SK-N-SH treated with all-trans-retinoic acid at 6 μM for 48 hours (cell line): ENCODE results near the gene SNX5.

ENCODE experiments used
- ATAC-seq: fragments of 200-7000 bp; cut with Tn5 transposase; 3 replicates; pipeline ENCODE4 v1.9.1; 2020; ENCODE audit warnings: mild to moderate bottlenecking, moderate library complexity
- ARNTL ChIP-seq: fragments of 450-650 bp; formaldehyde crosslinking; IDR thresholded peaks from 2 replicates; pipeline ENCODE4 v1.5.0; 2020; ENCODE audit warnings: low read depth, mild to moderate bottlenecking, moderate library complexity, borderline replicate concordance
- BACH2 ChIP-seq: fragments of 250-450 bp; sonication (Bioruptor Pico); IDR thresholded peaks from 2 replicates; pipeline ENCODE4 v1.9.0; 2021; ENCODE audit warnings: mild to moderate bottlenecking, borderline replicate concordance
- CSDC2 ChIP-seq: fragments of 250-450 bp; sonication (Bioruptor Pico); IDR thresholded peaks from 2 replicates; pipeline ENCODE4 v1.5.0; 2020; ENCODE audit warnings: mild to moderate bottlenecking, moderate library complexity
- ESRRG ChIP-seq: fragments of 250-450 bp; sonication (Bioruptor Pico); IDR thresholded peaks from 2 replicates; pipeline ENCODE4 v1.6.1; 2021; ENCODE audit warnings: mild to moderate bottlenecking
- GLIS3 ChIP-seq: fragments of 250-450 bp; sonication (Bioruptor Pico); IDR thresholded peaks from 2 replicates; pipeline ENCODE4 v1.5.0; 2020; ENCODE audit warnings: mild to moderate bottlenecking, moderate library complexity
- ISL1 ChIP-seq: fragments of 250-450 bp; sonication (Bioruptor Pico); IDR thresholded peaks from 2 replicates; pipeline ENCODE4 v2.1.2; 2022; ENCODE audit warnings: mild to moderate bottlenecking, moderate library complexity
- OSR1 ChIP-seq: fragments of 250-450 bp; sonication (Bioruptor Pico); IDR thresholded peaks from 2 replicates; pipeline ENCODE4 v1.8.0; 2022; ENCODE audit warnings: moderate library complexity, mild to moderate bottlenecking, inconsistent platforms
- PPARA ChIP-seq: fragments of 250-450 bp; sonication (Bioruptor Pico); IDR thresholded peaks from 2 replicates; pipeline ENCODE4 v1.5.0; 2020; ENCODE audit warnings: mild to moderate bottlenecking, borderline replicate concordance
- RARB ChIP-seq: fragments of 250-450 bp; sonication (Bioruptor Pico); IDR thresholded peaks from 2 replicates; pipeline ENCODE4 v1.8.0; 2021; ENCODE audit warnings: mild to moderate bottlenecking, moderate library complexity
- SNAI2 ChIP-seq: fragments of 250-450 bp; sonication (Bioruptor Pico); IDR thresholded peaks from 2 replicates; pipeline ENCODE4 v1.5.0; 2020; ENCODE audit warnings: mild to moderate bottlenecking, moderate library complexity
- TCF4 ChIP-seq: fragments of 250-450 bp; sonication (Bioruptor Pico); IDR thresholded peaks from 2 replicates; pipeline ENCODE4 v1.8.0; 2021; ENCODE audit warnings: mild to moderate bottlenecking, moderate library complexity, borderline replicate concordance
- TOX ChIP-seq: fragments of 250-450 bp; sonication (Bioruptor Pico); IDR thresholded peaks from 2 replicates; pipeline ENCODE4 v1.8.0; 2021; ENCODE audit warnings: mild to moderate bottlenecking, moderate library complexity, borderline replicate concordance
- ZC3H10 ChIP-seq: fragments of 250-450 bp; sonication (Bioruptor Pico); IDR thresholded peaks from 2 replicates; pipeline ENCODE4 v1.5.1; 2021; ENCODE audit warnings: mild to moderate bottlenecking, moderate library complexity
- ZFP3 ChIP-seq: fragments of 250-450 bp; sonication (Bioruptor Pico); IDR thresholded peaks from 2 replicates; pipeline ENCODE4 v1.5.0; 2020; ENCODE audit warnings: mild to moderate bottlenecking, moderate library complexity
- ZFP30 ChIP-seq: fragments of 450-650 bp; formaldehyde crosslinking; IDR thresholded peaks from 2 replicates; pipeline ENCODE4 v1.5.0; 2022; ENCODE audit warnings: mild to moderate bottlenecking, moderate library complexity
- ZNF565 ChIP-seq: fragments of 450-650 bp; formaldehyde crosslinking; conservative IDR thresholded peaks from 2 replicates; pipeline ENCODE4 v1.5.0; 2020; ENCODE audit warnings: low read depth, mild to moderate bottlenecking, moderate library complexity
- ZNF70 ChIP-seq: fragments of 450-650 bp; formaldehyde crosslinking; IDR thresholded peaks from 2 replicates; pipeline ENCODE4 v1.5.0; 2020; ENCODE audit warnings: mild to moderate bottlenecking, moderate library complexity
- ZNF8 ChIP-seq: fragments of 450-650 bp; formaldehyde crosslinking; IDR thresholded peaks from 2 replicates; pipeline ENCODE4 v1.5.0; 2020; ENCODE audit warnings: mild to moderate bottlenecking, moderate library complexity
- TF ChIP-seq, protein P1 (sequence below): fragments of 250-450 bp; sonication (Bioruptor Pico); IDR thresholded peaks from 2 replicates; pipeline ENCODE4 v1.5.1; 2020; ENCODE audit warnings: low read depth, mild to moderate bottlenecking, moderate library complexity
- TF ChIP-seq, protein P2 (sequence below): fragments of 250-450 bp; sonication (Bioruptor Pico); IDR thresholded peaks from 2 replicates; pipeline ENCODE4 v1.8.0; 2020; ENCODE audit warnings: mild to moderate bottlenecking, moderate library complexity, borderline replicate concordance
- TF ChIP-seq, protein P3 (sequence below): fragments of 250-450 bp; sonication (Bioruptor Pico); IDR thresholded peaks from 2 replicates; pipeline ENCODE4 v1.5.0; 2020; ENCODE audit warnings: mild to moderate bottlenecking, moderate library complexity
- TF ChIP-seq, protein P4 (sequence below): fragments of 250-450 bp; sonication (Bioruptor Pico); IDR thresholded peaks from 2 replicates; pipeline ENCODE4 v1.5.1; 2021; ENCODE audit warnings: mild to moderate bottlenecking, moderate library complexity

The SNX5 gene

DNA sequence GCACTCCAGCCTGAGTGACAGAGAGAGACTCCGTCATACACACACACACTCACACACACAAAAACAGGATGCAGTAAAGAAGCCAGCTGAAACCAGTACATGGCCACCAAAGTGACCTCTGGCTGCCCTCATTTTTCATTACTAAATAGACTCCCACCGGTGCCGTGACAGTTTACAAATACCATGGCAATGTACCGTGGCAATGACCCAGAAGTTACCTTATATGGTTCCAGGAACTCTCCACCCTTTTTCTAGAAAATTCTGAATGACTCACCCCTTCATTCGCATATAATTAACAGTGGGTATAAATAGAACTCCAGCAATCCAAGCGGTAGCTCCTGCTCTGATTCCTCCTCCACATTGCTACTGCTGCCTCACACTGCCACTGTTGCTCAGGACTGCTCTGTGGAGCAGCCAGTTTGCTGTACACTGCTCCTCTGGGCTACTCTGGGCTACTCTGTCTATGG, 57.7 kb downstream of the SNX5 start:
- no peak for TF ChIP-seq CSDC2 (CRISPR knock-in tag)
- TF ChIP-seq, protein P1, sequence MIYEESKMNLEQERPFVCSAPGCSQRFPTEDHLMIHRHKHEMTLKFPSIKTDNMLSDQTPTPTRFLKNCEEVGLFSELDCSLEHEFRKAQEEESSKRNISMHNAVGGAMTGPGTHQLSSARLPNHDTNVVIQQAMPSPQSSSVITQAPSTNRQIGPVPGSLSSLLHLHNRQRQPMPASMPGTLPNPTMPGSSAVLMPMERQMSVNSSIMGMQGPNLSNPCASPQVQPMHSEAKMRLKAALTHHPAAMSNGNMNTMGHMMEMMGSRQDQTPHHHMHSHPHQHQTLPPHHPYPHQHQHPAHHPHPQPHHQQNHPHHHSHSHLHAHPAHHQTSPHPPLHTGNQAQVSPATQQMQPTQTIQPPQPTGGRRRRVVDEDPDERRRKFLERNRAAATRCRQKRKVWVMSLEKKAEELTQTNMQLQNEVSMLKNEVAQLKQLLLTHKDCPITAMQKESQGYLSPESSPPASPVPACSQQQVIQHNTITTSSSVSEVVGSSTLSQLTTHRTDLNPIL = no peak
- TF ChIP-seq SNAI2 (CRISPR knock-in tag) = no peak
- TF ChIP-seq TOX (CRISPR knock-in tag) = no peak
- no peak for TF ChIP-seq ZNF565 (CRISPR knock-in tag)
- no peak for TF ChIP-seq ZNF70
- TF ChIP-seq ESRRG (CRISPR knock-in tag) = no peak
- TF ChIP-seq RARB (CRISPR knock-in tag) = no peak
- TF ChIP-seq, protein P2, sequence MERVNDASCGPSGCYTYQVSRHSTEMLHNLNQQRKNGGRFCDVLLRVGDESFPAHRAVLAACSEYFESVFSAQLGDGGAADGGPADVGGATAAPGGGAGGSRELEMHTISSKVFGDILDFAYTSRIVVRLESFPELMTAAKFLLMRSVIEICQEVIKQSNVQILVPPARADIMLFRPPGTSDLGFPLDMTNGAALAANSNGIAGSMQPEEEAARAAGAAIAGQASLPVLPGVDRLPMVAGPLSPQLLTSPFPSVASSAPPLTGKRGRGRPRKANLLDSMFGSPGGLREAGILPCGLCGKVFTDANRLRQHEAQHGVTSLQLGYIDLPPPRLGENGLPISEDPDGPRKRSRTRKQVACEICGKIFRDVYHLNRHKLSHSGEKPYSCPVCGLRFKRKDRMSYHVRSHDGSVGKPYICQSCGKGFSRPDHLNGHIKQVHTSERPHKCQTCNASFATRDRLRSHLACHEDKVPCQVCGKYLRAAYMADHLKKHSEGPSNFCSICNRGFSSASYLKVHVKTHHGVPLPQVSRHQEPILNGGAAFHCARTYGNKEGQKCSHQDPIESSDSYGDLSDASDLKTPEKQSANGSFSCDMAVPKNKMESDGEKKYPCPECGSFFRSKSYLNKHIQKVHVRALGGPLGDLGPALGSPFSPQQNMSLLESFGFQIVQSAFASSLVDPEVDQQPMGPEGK (CRISPR knock-in tag) = no peak
- TF ChIP-seq, protein P3, sequence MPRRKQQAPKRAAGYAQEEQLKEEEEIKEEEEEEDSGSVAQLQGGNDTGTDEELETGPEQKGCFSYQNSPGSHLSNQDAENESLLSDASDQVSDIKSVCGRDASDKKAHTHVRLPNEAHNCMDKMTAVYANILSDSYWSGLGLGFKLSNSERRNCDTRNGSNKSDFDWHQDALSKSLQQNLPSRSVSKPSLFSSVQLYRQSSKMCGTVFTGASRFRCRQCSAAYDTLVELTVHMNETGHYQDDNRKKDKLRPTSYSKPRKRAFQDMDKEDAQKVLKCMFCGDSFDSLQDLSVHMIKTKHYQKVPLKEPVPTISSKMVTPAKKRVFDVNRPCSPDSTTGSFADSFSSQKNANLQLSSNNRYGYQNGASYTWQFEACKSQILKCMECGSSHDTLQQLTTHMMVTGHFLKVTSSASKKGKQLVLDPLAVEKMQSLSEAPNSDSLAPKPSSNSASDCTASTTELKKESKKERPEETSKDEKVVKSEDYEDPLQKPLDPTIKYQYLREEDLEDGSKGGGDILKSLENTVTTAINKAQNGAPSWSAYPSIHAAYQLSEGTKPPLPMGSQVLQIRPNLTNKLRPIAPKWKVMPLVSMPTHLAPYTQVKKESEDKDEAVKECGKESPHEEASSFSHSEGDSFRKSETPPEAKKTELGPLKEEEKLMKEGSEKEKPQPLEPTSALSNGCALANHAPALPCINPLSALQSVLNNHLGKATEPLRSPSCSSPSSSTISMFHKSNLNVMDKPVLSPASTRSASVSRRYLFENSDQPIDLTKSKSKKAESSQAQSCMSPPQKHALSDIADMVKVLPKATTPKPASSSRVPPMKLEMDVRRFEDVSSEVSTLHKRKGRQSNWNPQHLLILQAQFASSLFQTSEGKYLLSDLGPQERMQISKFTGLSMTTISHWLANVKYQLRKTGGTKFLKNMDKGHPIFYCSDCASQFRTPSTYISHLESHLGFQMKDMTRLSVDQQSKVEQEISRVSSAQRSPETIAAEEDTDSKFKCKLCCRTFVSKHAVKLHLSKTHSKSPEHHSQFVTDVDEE (CRISPR knock-in tag) = no peak
- TF ChIP-seq ZNF8 (CRISPR knock-in tag) = no peak
- TF ChIP-seq OSR1 (CRISPR knock-in tag) = no peak
- TF ChIP-seq ISL1 (CRISPR knock-in tag) = no peak
- no peak for TF ChIP-seq PPARA (CRISPR knock-in tag)
- TF ChIP-seq GLIS3 = no peak
- TF ChIP-seq BACH2 (CRISPR knock-in tag) = no peak
- no peak for TF ChIP-seq ZFP30 (CRISPR knock-in tag)
- TF ChIP-seq ZC3H10 (CRISPR knock-in tag) = no peak
- ATAC-seq = peak; percentile 87

DNA sequence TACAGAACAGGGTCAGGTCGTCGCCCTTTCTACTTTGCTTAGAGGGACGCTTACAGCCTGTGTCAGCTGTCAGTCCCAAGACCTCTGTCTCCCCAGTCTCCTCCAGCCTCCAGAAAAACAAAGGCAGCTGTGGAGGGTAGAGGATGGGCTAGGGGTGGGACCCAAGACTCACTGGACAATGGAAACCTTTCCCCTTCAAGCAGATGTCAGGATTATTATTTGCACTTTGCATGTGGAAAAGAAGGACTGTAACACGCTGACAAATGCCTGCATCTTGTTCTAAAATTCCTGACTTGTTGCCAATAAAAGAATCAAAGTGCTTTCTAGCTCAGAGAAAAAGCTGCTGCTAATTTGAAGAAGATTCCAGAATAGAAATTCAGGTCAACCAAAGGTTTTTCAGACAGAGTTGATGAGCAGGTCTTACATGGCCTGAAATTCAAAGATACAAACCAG, 58.7 kb downstream of the SNX5 start:
- ATAC-seq = peak; percentile 31
- no peak for TF ChIP-seq ZC3H10 (CRISPR knock-in tag)

DNA sequence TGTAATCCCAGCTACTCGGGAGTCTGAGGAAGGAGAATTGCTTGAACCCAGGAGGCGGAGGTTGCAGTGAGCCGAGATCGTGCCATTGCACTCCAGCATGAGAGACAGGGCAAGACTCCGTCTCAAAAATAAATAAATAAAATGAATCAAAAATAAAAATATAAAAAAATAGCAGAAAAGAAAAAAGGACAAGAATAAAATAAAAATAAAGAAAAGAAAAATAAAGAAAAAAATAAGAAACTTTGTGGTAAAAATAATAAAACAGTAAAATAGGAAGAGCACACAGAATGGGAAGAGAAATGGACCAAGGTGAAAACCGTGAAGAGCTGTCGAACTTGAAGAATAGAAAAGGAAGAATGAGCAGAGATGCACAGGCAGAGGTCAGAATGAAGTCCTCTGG, 63.0 kb downstream of the SNX5 start:
- no peak for ATAC-seq
- TF ChIP-seq TCF4 (CRISPR knock-in tag) (no peak), BACH2 (CRISPR knock-in tag) (no peak), GLIS3 (no peak), RARB (CRISPR knock-in tag) (no peak), SNAI2 (CRISPR knock-in tag) (no peak), ZFP3 (CRISPR knock-in tag) (no peak), ARNTL (CRISPR knock-in tag) (no peak), PPARA (CRISPR knock-in tag) (no peak), TOX (CRISPR knock-in tag) (no peak), ESRRG (CRISPR knock-in tag) (no peak), ZNF8 (CRISPR knock-in tag) (no peak)
- TF ChIP-seq, protein P3 (CRISPR knock-in tag) = no peak
- TF ChIP-seq, protein P4, sequence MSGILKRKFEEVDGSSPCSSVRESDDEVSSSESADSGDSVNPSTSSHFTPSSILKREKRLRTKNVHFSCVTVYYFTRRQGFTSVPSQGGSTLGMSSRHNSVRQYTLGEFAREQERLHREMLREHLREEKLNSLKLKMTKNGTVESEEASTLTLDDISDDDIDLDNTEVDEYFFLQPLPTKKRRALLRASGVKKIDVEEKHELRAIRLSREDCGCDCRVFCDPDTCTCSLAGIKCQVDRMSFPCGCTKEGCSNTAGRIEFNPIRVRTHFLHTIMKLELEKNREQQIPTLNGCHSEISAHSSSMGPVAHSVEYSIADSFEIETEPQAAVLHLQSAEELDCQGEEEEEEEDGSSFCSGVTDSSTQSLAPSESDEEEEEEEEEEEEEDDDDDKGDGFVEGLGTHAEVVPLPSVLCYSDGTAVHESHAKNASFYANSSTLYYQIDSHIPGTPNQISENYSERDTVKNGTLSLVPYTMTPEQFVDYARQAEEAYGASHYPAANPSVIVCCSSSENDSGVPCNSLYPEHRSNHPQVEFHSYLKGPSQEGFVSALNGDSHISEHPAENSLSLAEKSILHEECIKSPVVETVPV = no peak
